IPS-NIHi7 (cell line): ENCODE results near the gene KIFC1.
"Not testable (repeated sequence)": the region's sequence is repeated elsewhere in the genome, so short reads cannot be mapped to it uniquely, and the experiment has no call there.

Experiments used
- DNase-seq: peaks from one replicate; pipeline ENCODE4 v3.0.0; 2012; ENCODE audit warnings: mixed read lengths; ENCODE audit errors: extremely low spot score

The KIFC1 gene

DNA sequence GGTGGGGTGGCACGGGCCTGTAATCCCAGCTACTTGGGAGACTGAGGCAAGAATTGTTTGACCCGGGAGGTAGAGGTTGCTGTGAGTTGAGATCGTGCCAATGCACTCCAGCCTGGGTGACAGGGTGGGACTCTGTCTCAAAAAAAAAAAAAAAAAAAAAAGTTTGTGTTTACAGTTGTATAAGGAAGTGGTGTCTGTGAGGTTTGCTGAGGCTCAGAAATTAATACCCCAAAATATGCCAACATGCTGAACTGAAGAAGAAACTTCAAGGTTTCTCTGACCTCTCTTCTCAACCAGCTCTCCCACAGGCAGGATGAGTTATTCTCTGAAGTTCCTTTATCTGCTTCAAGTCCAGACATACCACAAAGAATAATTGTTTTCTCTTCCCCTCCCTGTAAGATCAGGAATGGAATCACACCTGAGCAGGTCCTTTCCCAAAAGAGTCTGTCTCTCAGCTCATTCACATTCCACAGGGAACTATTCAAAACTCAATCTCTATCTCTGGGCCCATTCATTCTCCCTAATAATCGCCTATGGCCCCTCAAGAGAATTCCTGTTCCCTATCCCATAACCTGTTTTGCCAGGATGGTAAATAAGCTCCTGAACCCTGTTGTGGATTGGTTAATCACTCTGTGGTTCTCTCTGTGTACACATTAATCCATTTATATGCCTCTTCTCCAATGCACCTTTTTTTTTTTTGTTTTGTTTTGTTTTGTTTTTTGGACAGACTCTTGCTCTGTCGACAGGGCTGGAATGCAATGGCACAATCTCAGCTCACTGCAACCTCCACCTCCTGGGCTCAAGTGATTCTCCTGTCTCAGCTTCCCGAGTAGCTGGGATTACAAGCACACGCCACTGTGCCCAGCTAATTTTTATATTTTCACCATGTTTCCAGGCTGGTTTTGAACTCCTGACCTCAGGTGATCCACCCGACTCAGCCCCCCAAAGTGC lies 17.4 kb upstream of the KIFC1 start:
- no peak for DNase-seq

DNA sequence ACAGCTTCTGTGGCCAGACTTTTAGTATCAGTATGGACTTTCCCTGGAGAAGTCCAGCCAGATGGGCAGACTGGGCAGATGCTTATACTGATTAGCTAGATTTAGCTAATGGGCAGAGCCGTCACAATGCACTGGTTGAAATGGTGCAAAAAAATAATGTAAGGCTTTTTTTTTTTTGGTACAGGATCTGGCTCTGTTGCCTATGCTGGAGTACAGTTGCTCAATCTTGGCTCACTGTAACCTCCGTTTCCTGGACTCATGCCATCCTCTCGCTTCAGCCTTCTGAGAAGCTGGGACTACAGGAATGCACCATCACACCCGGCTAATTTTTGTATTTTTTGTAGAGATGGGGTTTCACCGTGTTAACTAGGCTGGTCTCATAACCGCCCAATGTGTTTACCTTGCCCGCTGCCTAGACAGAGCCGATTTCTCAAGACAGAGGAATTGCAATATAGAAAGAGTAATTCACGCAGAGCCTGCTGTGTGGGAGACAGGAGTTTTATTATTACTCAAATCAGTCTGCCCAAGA lies 16.4 kb upstream of the KIFC1 start:
- no peak for DNase-seq

DNA sequence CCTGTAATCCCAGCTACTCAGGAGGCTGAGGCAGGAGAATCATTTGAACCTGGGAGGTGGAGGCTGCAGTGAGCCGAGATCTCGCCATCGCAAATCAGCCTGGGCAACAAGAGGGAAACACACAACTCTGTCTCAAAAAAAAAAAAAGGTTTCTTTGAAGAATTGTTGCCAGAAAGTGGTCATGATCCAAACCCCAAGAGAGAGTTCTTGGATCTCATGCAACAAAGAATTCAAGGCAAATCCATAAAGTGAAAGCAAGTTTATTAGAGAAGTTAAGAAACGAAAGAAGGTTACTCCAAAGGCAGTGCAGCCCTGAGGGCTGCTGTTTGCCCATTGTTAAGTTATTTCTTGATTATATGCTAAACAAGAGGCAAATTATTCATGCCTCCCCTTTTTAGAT lies 14.5 kb upstream of the KIFC1 start:
- DNase-seq, result no peak

DNA sequence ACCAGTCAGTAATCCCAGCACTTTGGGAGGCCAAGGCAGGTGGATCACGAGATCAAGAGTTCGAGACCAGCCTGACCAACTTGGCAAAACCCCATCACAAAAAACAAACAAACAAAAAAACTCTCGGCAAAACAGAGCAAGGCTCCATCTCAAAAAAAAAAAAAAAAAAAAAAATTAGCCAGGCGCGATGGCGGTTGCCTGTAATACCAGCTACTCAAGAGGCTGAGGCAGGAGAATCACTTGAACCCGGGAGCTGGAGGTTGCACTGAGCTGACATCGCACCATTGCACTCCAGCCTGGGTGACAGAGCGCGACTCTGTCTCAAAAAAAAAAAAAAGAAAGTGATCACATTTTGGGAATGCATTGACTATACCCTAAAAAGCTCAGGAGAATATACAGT lies 12.4 kb upstream of the KIFC1 start:
- DNase-seq, result not testable (repeated sequence)

DNA sequence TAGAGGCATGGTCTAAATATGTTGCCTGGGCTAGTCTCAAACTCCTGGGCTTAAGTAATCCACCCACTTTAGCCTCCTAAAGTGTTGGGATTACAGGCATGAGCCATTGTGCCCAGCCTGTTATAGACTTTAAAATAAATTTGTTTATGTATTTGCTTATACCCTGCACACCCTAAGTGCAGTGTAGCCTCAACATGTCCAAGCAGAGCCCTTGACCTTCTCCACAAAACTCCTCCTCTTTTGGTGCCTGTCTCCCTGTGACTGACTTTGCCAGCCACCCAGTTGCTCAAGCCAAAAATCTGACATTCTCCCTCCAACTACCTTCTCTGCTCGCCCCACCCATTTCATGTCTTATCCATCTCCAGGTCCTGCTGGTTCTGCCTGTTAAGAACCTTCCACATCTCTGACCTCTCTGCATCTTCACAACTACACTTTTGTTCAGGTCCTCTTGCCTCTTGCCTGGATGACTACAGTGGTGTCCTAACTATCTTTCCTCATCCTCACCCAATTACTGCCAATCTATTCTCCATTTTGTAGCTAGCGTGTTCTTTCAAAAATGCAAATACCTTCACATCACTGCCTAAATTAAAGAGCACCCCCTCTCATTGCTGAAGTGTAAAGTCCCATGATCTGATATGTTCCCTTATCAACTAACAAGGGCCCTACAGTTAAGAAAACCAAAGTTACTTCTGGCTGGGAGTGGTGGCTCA lies 11.2 kb upstream of the KIFC1 start:
- no peak for DNase-seq

DNA sequence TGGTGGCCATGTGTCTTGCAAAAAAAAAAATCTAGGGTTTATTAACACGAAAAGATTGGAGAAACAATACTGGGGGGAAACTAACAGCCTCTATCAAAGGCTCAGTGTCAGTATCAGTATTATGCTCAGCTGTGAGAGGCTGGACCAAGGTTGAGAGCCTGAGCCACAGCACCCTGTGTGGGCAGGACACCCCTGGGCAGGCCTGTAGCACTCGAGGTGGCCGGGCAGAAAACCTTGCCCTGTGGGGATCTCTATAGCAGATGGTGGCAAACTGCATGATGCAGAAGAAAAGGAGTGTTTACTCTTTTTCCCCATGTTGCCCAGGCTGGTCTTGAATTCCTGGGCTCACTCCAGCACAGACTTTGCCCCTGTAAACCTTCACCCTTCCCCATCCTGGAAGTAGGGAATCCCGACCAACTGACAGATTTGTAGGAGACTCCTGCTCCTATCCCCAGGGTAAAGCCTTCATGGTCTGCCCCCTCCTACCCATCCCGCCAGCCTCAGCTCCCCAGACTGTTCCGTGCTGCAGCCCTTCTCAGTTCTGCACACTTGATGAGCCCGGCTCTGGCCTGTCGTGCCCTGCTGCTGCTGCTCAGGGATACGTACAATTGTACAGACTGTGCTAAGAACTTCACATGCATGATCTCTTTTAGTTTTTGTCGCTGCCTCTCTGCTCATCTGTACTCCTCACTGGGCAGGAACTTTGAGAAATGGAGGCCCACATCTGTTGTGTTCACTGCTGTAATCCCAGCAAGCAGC lies 8.0 kb upstream of the KIFC1 start:
- DNase-seq, result no peak

DNA sequence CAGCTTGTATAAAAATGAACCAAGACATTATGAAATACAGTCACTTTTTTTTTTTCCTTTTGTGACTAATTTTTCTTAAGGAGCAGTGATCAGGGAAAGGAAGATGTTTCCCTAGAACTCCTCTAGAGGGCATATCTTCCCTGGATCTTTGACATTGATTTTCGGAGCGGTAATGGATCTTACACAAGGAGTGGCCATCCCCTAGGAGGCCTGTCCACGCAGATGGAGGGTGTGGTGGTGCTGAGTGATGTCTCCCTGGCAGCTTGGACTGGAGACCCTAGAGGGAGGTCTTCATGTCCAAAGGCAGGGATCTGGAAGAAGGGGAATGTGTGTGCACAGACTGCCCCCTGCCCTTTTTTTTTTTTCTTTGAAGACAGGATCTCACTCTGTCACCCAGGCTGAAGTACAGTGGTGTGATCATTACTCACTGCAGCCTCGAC lies 7.0 kb upstream of the KIFC1 start:
- peak; percentile 45 for DNase-seq

DNA sequence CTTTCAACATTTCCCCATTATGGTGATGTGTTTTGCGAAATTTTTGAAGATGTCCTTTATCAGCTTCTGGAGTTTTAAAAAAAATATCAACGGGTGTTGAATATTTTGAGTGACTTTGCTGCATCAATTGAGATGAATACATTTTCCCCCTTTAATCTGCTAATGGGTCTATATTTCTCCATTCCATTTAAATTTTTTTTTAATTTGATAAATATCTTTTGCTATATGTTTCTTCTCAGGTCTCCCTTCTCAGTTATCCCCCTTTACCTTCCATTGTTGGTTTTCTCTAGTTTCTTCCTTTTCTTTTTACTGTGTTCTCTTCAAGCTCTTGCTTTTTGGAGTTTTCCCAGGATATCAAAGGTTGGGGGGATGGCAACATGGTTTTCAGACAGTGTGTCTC lies 1.4 kb upstream of the KIFC1 start:
- DNase-seq, result no peak

DNA sequence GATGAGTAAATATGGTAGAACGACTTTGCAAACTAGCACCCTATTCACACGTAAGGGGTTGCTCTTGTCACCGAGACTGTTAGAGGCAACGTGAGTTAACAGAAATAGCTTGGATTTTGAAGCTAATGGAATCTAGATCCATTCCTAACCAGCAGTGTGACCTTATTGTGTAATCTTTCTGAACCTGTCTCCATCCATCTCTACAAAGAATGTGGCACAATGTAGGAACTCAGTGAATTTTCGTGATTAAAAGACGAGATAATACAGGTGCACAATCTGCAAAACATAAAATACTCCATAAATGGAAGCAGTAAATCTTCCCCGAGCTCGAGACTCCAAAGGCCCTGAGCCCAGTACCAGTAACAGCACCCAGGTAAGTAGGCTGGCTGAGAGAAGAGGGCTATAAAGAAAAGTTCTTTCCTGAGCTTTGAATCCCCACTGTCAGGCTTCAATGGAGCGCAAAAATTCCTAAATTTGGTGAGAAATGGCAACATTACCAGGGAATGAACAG lies 801 bp upstream of the KIFC1 start:
- no peak for DNase-seq

DNA sequence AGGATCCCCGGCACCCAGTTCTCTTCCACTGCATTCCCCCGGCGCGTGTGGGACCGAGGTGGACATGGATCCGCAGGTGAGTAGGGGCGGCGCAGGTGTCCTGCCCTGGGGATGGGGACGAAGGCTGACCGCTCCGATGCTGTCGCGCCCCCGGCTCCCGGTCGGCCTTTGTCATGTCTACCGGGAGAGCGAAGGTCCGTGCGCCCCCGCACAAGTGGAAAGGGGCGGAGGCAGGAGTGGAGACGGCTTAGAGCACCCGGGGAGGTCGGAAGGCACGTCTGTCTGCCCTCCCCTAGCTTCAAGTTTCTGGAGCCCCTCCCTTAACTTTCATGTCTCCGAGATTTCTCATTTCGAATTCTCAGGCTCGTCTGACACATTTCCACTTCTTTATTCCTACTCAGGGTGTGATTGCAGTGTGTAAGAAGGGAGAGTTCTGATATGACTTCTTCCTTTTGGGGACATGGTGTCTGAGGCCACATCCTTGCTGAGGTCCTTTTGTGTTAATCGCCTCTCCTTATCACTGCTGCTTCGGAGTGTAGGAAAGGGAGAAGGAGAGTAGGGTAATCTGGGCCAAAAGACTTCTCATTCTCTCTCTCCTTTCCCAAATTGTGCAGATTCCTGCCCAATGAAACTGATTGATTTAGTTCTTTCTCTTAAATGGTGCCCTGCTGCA lies 435 bp downstream of the KIFC1 start:
- peak; percentile 24 for DNase-seq

DNA sequence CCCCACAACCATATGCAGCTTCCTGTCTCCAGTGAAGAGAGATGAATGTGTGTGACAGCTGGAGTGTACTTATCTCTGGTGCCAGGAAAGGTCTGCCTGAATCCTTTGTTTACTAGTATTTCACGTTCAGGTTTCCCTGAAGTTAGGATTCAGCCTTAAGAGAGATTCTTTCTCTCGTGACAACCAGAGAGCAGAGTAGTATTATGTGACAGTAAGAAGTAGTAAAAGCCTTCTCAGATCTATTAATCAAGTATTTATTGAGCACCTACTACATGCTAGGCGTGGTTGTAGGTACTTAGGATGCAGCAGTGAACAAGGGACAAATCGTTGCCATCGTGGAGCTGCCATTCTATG lies 949 bp downstream of the KIFC1 start:
- DNase-seq, result no peak

DNA sequence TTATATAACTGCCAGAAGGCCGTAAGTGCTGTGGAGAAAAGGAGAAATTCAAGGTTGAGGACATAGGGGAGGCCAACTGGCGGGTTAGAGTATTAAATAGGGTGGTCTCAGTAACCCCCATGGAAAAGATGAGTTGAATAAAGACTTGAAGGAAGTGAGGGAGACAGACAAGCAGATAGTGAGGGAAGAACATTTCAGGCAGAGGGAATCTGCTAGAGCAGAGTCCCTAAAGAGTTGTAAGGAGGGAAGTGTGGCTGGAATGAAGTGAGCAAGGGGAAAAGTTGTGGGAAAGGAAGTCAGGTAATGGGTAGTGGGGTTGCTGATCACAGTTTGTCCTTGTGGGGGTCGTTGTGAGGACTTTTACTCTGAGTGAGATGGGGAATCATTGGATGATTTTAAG lies 1.4 kb downstream of the KIFC1 start:
- DNase-seq, result no peak

DNA sequence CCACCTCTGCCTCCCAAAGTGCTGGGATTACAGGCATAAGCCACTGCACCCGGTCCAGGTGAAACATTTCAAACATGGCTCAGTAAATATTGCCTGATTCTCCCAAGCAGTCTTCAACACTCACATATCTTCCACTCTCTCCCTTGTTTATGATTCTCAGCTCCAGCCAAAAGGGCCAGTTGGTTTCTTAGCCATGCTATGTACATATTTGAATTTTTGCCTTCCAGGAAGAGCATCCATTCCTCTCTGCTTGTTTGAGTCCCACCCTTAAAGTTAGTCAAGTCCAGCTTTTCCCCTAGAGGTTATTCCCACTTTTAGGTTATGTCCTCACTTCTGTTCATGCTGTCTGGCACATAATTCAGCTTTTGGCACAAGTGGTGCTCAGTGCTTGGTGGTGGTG lies 5.9 kb downstream of the KIFC1 start:
- DNase-seq, result no peak

DNA sequence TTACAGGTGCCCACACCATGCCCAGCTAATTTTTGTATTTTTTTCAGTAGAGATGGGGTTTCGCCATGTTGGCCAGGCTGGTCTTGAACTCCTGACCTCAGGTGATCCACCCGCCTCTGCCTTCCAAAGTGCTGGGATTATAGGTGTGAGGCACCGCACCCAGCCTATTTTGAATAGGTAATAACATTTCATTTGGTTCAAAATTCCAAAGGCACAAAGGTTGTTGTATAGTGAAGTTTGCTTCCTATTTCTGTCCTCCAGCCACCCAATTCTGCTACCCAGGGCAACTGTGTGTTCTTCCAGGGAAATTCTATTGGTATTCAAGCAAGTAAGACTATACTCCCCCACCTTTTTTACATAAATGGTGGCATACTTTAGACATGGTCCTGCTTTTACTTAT lies 7.0 kb downstream of the KIFC1 start:
- DNase-seq, result not testable (repeated sequence)

DNA sequence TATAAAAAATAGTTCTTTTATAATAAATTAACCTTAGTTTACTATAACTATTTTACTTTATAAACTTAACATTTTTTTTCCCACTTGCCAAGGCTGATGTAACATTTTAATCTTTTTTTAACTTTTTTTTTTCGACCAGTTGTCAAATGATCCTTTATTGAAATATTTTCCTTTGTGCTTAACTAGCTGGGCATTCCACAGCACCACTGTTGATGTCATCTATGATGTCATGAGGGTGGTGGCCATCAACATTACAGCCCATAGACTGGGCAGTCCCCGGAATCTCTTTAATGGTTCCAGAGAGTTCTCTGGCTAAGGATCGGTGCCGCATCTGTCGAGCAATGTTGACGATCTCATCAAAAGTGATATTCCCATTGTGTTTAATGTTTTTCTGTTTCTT lies 8.3 kb downstream of the KIFC1 start:
- DNase-seq, result not testable (repeated sequence)

DNA sequence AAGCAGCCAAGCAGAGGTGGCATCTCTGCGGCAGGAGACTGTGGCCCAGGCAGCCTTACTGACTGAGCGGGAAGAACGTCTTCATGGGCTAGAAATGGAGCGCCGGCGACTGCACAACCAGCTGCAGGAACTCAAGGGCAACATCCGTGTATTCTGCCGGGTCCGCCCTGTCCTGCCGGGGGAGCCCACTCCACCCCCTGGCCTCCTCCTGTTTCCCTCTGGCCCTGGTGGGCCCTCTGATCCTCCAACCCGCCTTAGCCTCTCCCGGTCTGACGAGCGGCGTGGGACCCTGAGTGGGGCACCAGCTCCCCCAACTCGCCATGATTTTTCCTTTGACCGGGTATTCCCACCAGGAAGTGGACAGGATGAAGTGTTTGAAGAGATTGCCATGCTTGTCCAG lies 13.3 kb downstream of the KIFC1 start:
- no peak for DNase-seq

DNA sequence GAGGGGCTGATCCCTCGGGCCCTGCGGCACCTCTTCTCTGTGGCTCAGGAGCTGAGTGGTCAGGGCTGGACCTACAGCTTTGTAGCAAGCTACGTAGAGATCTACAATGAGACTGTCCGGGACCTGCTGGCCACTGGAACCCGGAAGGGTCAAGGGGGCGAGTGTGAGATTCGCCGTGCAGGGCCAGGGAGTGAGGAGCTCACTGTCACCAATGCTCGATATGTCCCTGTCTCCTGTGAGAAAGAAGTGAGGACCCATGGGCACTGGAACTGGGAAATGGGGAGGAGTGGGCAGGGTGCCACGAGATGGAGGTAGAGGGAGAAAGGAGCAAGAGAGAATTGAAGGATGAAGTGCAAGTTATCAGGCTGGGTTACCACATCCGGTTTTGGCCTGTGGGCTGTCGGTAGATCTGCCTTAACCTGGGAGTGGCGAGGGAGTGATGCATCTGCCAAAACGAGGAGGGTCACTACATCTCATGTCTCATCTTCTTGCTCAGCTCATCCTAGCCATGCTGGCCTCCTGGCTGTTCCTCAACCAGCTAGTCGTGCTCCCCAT lies 13.8 kb downstream of the KIFC1 start:
- DNase-seq, result no peak

DNA sequence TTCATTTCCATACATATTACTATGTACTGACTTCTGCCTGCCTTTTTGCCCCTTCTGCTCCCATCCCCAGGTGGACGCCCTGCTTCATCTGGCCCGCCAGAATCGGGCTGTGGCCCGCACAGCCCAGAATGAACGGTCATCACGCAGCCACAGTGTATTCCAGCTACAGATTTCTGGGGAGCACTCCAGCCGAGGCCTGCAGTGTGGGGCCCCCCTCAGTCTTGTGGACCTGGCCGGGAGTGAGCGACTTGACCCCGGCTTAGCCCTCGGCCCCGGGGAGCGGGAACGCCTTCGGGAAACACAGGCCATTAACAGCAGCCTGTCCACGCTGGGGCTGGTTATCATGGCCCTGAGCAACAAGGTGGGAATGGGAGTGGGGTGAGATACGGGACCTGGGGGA lies 14.5 kb downstream of the KIFC1 start:
- no peak for DNase-seq

DNA sequence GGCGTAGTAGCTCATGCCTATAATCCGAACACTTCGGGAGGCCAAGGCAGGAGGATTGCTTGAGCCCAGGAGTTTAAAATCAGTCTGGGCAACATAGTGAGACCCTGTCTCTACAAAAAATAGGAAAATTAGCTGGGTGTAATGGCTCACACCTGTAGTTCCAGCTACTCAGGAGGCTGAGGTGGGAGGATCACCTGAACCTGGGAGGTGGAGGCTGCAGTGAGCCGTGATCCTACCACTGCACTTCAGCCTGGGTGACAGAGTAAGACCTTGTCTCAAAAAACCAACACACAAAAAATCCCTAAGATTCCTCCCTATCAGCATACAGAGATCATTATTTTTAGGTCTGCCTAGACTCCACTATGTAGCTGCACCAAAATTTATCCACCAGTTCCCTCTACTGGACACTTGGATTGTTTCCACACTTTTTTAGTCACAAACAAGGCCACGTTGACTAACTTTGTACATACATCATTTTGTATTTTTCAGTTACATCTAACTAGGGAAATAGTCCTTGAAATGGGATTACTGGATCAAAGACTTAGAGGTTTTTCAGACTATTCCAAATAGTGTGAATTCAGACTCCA lies 15.6 kb downstream of the KIFC1 start:
- DNase-seq, result no peak

DNA sequence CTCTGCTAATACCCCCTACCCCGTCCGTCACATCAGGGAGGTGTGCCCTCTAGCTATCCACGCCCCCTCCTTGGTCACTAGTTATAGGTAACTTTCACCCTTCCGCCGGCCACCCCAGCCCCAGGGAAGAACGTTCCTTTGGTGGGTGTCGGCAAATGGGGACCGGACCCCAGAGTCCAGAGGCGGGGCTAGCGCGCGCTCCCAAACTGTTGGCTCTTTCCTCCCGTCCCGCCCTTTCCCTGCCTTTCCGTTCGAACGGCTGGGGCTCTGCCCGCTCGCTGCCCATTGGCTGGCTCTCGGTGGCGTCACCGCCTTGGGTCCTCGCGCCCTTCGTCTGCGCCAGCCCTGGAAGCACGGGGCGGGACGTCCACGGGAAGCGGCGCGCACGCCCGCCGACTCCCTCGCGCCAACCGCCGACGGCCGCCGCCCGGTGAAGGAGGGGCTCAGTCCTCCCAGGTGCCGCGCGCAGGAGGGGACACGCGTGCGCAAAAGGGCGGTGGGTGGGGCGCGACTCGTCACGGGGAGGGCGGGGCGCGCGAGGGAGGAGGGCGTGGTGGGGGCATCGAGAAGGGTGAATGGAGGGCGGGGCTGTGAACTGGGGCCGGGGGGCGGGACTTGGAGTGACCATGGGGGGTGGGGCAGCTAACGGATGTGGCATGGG lies 18.6 kb downstream of the KIFC1 start:
- peak; percentile 97 for DNase-seq
